Fibroblast of villous mesenchyme (primary cell): ENCODE data around the gene VPS54. TPM values are rescaled to one million over a fixed set of nuclear protein-coding genes. Genes with fewer than 3 reads are reported as not detected.
A peak's percentile ranks its signal among the peaks of the same experiment; 100 is the strongest.

Experiments used
- DNase-seq: peaks from one replicate; pipeline ENCODE4 v3.0.0-alpha.2; 2010; ENCODE audit warnings: low read depth
- H3K4me3 ChIP-seq: 2 replicates; pipeline ENCODE4 v1.5.1; 2011; ENCODE audit warnings: low read depth, mild to moderate bottlenecking, low read length
- total RNA-seq: library from RNA; depleted of rRNA; stranded (reverse); fragments of >200 nt; gene quantifications from 2 replicates; pipeline ENCODE4 v1.2.3, GENCODE V29; 2012
- TF ChIP-seq, protein P1 (sequence below): IDR thresholded peaks from 2 replicates; pipeline ENCODE4 v1.5.1; 2012; ENCODE audit warnings: low read depth, mild to moderate bottlenecking, low read length; ENCODE audit not compliant: insufficient read depth

VPS54 gene
- total RNA-seq, 1 donor = 32.0 TPM

DNA sequence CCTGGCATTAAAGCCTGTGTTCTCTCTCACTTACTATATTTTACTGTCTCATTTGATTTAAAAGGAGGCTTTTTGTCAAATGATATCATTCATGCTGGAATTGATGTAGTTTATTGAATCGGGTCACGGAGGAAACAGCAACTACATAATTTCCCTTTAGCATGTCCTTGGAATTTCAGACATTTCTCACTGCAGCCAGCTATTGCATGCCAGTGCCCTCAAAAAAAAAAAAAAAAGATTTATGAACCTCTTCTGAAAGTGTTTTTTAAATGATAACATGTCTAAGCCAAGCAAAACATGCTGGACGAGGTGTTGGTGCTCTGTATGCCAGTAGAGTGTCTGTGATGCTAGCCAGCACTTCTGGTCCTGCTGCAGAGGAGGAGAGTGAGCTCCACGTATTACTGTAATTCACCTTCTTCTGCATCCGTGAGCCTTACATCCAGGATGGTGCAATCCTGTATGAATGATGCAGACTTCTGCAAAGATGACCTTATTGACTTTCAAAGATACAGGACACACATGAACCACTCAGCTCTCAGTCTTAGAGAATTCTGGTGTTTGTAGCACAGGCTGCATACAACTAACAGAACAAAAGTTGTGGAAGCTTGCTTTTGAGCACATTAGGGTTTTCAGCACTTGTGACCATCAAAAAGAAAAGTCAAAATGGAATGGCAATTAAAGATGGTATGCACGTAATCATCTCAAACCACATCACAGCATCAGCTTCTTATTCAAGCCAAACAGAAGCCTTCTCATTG is 146.5 kb downstream of the VPS54 start:
- H3K4me3 ChIP-seq = no peak overlapping the region
- DNase-seq = no peak
- TF ChIP-seq, protein P1, sequence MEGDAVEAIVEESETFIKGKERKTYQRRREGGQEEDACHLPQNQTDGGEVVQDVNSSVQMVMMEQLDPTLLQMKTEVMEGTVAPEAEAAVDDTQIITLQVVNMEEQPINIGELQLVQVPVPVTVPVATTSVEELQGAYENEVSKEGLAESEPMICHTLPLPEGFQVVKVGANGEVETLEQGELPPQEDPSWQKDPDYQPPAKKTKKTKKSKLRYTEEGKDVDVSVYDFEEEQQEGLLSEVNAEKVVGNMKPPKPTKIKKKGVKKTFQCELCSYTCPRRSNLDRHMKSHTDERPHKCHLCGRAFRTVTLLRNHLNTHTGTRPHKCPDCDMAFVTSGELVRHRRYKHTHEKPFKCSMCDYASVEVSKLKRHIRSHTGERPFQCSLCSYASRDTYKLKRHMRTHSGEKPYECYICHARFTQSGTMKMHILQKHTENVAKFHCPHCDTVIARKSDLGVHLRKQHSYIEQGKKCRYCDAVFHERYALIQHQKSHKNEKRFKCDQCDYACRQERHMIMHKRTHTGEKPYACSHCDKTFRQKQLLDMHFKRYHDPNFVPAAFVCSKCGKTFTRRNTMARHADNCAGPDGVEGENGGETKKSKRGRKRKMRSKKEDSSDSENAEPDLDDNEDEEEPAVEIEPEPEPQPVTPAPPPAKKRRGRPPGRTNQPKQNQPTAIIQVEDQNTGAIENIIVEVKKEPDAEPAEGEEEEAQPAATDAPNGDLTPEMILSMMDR = no peak

DNA sequence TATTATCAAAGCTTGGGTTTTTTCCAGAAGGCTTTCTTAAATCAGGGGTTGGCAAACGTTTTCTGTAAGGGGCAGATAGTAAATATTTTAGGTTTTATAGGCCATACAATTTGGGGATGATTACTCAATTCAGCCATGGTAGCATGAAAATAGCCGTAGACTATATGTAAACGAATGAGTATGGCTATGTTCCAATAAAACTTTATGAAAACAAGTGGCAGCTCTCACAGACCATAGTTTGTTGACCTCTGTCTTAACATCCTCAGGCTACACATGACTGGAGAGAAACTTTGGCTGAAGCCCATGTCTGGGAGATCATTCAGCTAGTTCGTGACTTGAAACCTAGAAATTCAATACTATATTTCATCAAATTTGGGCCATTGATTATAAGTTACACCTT is 147.4 kb downstream of the VPS54 start:
- DNase-seq = peak; percentile 37
- TF ChIP-seq, protein P1 = no peak
- H3K4me3 ChIP-seq = no peak overlapping the region

DNA sequence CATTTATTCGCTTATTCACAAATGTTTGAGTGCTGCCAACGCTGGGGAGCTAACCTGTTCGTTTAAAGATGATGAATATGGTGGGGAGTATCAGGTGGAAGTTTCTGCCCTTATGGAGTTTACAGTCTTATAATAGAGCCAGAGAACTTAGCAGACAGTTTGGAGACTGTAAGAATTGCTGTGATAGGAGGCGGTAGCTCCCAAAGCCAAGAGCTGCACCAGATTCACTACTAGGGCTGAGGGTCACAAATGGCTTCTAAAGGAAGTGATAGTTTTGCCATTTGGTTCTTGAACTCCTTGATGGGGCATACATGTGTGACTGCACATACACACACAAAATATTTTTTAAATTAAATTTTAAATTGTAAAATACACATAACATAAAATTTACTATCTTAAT is 148.5 kb downstream of the VPS54 start:
- no peak for DNase-seq
- TF ChIP-seq, protein P1 = no peak
- no peak overlapping the region for H3K4me3 ChIP-seq

DNA sequence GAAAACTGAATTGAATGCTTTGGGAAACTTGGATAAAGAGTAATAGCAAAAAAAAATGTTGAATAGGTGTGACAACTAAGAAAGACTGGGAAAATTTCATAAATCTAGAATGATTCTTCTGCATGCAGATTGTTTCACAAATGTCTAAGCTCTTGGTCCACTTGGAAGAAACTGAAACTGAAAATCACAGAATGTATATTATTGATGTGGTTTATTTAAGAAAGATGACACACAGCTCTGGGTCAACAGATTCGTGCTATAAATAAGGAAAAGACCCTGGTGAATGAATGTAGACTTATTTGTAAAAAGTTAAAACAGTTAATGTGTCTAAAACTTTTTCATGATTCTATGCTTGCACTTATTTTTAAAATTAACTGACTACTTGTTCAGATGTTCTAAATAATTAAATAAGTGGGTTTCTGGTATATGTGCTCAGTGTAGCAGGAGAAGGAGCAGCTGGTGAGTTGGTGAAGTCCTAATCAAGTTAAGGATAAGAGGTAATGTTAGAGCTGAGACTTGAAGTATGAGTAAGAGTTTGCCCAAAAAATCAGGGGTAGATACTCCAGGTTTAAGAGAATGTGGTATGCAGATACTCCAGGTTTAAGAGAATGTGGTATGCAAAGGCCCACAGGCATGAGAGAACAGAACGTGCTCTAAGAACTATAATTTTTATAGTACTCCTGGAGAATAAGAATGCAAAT is 153.1 kb downstream of the VPS54 start:
- no peak overlapping the region for H3K4me3 ChIP-seq
- no peak for DNase-seq
- TF ChIP-seq, protein P1 = no peak

DNA sequence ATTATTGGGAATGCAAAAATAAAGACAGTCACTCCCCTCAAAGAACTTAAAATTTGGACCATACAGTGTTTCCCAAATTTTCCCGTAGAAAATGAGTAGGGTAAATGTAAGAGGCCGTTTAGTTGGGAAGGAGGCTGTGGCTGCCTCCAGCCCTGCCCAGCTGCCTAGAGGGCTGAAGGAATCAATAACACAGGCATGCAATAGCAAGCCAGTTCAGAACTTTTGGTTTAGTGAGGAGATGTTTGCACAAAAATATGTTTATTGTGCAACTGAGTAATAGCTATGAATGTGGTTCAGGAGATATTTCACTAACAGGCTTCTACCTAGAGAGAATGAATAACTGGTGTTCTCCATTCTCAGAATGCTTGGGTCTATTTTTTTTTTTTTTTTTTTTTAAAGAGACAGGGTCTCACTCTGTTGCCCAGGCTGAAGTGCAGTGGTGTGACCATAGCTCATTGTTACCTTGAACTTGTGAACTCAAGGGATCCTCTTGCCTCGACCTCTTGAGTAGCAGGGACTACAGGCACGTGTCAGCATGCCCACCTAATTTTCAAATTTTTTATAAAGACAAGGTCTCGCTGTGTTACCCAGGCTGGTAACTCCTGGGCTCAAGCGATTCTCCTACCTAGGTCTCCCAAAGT is 153.9 kb downstream of the VPS54 start:
- H3K4me3 ChIP-seq = no peak overlapping the region
- TF ChIP-seq, protein P1 = no peak
- DNase-seq = peak; percentile 58

DNA sequence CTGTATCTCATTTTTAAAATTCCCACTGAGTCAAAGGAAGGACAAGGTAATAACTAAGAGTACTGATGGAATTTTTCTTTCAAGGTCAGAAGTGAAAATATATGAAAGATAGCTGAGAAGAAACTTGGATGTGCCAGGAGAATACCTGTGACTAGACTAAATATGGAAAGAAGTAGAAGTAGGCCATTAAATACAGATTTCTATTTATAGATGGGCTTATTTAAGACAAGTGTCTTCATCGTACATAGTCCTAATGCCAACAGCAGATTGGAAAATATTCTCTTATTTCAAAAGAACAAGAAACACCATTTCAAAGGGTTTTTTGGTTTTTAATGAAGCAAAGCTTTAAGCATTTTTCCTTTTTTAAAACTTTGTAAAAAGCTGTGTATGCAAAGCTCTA is 155.5 kb downstream of the VPS54 start:
- no peak overlapping the region for H3K4me3 ChIP-seq
- TF ChIP-seq, protein P1 = no peak
- DNase-seq = no peak
